ENCODE results near the gene NEDD4L.

Gene NEDD4L

GRCh38 chr18:58065956-58066355 lies 21.9 kb downstream of the NEDD4L start:
- TF ChIP-seq, protein P1, sequence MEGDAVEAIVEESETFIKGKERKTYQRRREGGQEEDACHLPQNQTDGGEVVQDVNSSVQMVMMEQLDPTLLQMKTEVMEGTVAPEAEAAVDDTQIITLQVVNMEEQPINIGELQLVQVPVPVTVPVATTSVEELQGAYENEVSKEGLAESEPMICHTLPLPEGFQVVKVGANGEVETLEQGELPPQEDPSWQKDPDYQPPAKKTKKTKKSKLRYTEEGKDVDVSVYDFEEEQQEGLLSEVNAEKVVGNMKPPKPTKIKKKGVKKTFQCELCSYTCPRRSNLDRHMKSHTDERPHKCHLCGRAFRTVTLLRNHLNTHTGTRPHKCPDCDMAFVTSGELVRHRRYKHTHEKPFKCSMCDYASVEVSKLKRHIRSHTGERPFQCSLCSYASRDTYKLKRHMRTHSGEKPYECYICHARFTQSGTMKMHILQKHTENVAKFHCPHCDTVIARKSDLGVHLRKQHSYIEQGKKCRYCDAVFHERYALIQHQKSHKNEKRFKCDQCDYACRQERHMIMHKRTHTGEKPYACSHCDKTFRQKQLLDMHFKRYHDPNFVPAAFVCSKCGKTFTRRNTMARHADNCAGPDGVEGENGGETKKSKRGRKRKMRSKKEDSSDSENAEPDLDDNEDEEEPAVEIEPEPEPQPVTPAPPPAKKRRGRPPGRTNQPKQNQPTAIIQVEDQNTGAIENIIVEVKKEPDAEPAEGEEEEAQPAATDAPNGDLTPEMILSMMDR (IDR thresholded peaks at IDR 0.05; ENCODE audit: low read depth, low read length, missing control alignments): no peak
- DNase-seq: no peak
- Histone ChIP-seq H3K36me3 (replicated peaks) (no peaks in the 10 kb centered on the region), H3K27me3 (replicated peaks) (no peaks in the 10 kb centered on the region), H3K4me3 (ENCODE audit: low read depth, low read length) (no peak overlapping the region), H3K27ac (no peak overlapping the region)
- in situ Hi-C loops (cut with HindIII; ENCODE audit: low pct_ligation_motif_present, low sequenced_read_pairs): no loop called here

DNA sequence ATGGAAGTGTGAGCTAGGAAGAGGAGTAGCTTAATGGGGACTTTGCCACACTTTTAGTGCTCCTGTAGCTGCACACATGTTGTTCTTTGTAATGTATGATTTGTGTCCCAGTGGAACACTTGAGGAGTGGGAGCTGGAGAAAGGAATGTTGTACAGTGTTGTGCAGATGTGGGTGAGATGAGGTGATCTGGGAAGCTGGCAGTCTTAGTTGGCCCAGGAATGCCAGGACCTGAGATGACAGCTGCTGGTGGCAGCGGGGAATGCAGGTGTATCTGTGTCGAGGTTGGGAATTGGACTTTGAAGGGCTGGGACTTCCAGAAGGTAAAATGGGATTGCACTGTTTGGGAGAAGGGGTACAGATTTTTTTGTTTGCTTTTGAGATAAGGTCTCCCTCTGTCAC lies 23.6 kb downstream of the NEDD4L start:
- in situ Hi-C loops (cut with HindIII; ENCODE audit: low pct_ligation_motif_present, low sequenced_read_pairs): no loop called here
- Histone ChIP-seq H3K27me3 (replicated peaks) (no peaks in the 10 kb centered on the region), H3K27ac (no peak overlapping the region), H3K4me3 (ENCODE audit: low read depth, low read length) (no peak overlapping the region), H3K36me3 (replicated peaks) (no peaks in the 10 kb centered on the region)
- no peak for DNase-seq
- TF ChIP-seq, protein P1 (IDR thresholded peaks at IDR 0.05; ENCODE audit: low read depth, low read length, missing control alignments): no peak

- DNase-seq: no peak
- in situ Hi-C loops (cut with HindIII; ENCODE audit: low pct_ligation_motif_present, low sequenced_read_pairs): no loop called here
Measured at GRCh38 chr18:58069099-58069498, 25.1 kb downstream of the NEDD4L start.

DNA sequence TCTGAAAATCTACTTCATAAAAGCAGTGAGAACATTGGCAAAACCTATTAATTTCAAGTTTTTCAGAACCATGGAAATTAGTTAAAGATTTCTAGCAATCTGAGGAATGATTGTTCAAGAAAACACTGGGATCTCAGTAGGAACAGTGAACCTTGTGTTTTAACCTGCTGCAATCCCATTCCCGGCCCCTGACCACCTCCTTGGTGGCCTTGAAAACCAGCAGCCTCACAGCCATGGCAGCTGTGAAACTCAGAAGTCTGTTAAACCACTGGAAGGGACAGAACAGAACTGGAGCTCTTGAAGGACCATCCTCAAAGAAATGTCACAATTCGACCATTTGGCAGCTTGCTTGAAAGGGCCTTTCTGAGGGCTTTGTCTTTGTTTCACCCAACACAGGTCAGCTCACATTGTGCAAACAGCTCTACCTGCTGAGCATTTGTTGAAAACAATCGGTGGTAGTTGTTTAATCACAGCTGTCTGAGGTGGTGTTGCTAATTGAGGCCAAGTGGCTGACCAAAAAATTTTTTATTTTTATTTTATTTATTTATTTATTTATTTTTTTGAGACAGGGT lies 25.8 kb downstream of the NEDD4L start:
- in situ Hi-C loops (cut with HindIII; ENCODE audit: low pct_ligation_motif_present, low sequenced_read_pairs): no loop called here
- H3K36me3 ChIP-seq (replicated peaks): no peaks in the 10 kb centered on the region
- TF ChIP-seq, protein P1 (IDR thresholded peaks at IDR 0.05; ENCODE audit: low read depth, low read length, missing control alignments): no peak
- no peaks in the 10 kb centered on the region for H3K27me3 ChIP-seq (replicated peaks)
- H3K4me3 ChIP-seq (ENCODE audit: low read depth, low read length): no peak overlapping the region
- H3K27ac ChIP-seq: no peak overlapping the region
- DNase-seq: no peak

More at GRCh38 chr18:58069099-58069498, 25.1 kb downstream of the NEDD4L start:
- H3K36me3 ChIP-seq (replicated peaks): no peaks in the 10 kb centered on the region
- no peaks in the 10 kb centered on the region for H3K27me3 ChIP-seq (replicated peaks)
- no peak overlapping the region for H3K27ac ChIP-seq
- no peak overlapping the region for H3K4me3 ChIP-seq (ENCODE audit: low read depth, low read length)
- TF ChIP-seq, protein P1 (IDR thresholded peaks at IDR 0.05; ENCODE audit: low read depth, low read length, missing control alignments): no peak

GRCh38 chr18:58076052-58076451 lies 32.0 kb downstream of the NEDD4L start:
- in situ Hi-C loops (cut with HindIII; ENCODE audit: low pct_ligation_motif_present, low sequenced_read_pairs): no loop called here
- H3K27ac ChIP-seq: no peak overlapping the region
- TF ChIP-seq, protein P1 (IDR thresholded peaks at IDR 0.05; ENCODE audit: low read depth, low read length, missing control alignments): no peak
- H3K4me3 ChIP-seq (ENCODE audit: low read depth, low read length): no peak overlapping the region
- H3K36me3 ChIP-seq (replicated peaks): no peaks in the 10 kb centered on the region
- no peak for DNase-seq
- H3K27me3 ChIP-seq (replicated peaks): no peaks in the 10 kb centered on the region

DNA sequence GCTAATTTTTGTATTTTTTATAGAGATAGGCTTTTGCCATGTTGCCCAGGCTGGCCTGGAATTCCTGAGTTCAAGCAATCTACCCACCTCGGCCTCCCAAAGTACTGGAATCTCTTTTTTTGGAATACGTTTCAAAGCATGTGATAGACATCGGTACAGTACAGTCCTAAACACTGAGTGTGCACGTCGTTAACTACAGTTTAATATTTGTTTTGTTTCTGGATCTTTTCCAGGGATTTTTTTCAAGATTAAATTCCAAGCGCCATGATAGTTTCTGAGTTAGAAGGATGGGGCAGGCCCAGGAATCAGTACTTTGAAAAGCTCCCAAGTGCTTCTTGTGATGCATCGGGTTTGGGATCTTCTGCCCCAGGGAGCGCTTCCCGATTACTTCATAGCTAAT lies 33.3 kb downstream of the NEDD4L start:
- TF ChIP-seq, protein P1 (IDR thresholded peaks at IDR 0.05; ENCODE audit: low read depth, low read length, missing control alignments): no peak
- Histone ChIP-seq H3K4me3 (ENCODE audit: low read depth, low read length) (no peak overlapping the region), H3K27me3 (replicated peaks) (no peaks in the 10 kb centered on the region), H3K36me3 (replicated peaks) (no peaks in the 10 kb centered on the region), H3K27ac (no peak overlapping the region)
- in situ Hi-C loops (cut with HindIII; ENCODE audit: low pct_ligation_motif_present, low sequenced_read_pairs): no loop called here
- DNase-seq: no peak

Data from brain microvascular endothelial cell (primary cell).